Measurements from ENCODE around the gene SETBP1.

GRCh38 chr18:44836263-44836662 is 155.6 kb downstream of the SETBP1 start:
- TF ChIP-seq CTCF (IDR thresholded peaks at IDR 0.05) (no peak), POLR2A (IDR thresholded peaks at IDR 0.05) (no peak)
